ENCODE data around the gene POMT2. TPM values are rescaled to one million over a fixed set of nuclear protein-coding genes. Genes with fewer than 3 reads are reported as not detected.

Gene POMT2
- total and polyA plus RNA-seq, 7 experiments from 2014 or later, result 0.39 to 15.3 (median 9.2) TPM; not detected in 1

- DNase-seq (no peak), ATAC-seq (no peak)
- ChIA-PET POLR2A (no interaction called here), CTCF (interaction anchor here (1.5 kb wide), 2 partner anchors 14 to 16 kb away, joined by 3 to 6 read pairs; no protein-coding TSS in a partner anchor)
- H3K9me3 ChIP-seq (ENCODE audit: control insufficient read depth in 2 of 3, low read length in 3 of 3), result no peaks in the 10 kb centered on the region
- H3K27ac Mint-ChIP-seq, result no peak overlapping the region
- H3K9me3 Mint-ChIP-seq, result no peaks in the 10 kb centered on the region
- peaks cover 0 to 15% (median 0%) of the 10 kb centered on the region in 7 donors for H3K4me1 Mint-ChIP-seq
- H3K4me3 Mint-ChIP-seq, result no peak overlapping the region
- no peaks in the 10 kb centered on the region for H3K4me1 ChIP-seq (ENCODE audit: control insufficient read depth in 2 of 2, insufficient read depth in 2 of 2, low read length in 2 of 2)
- H3K27me3 Mint-ChIP-seq, result no peaks in the 10 kb centered on the region
- no peak overlapping the region for H3K27ac ChIP-seq (ENCODE audit: low read depth, low read length)
- no peak overlapping the region for H3K4me3 ChIP-seq (ENCODE audit: low read length)
- H3K36me3 ChIP-seq (ENCODE audit: control insufficient read depth in 2 of 3, insufficient read depth in 3 of 3, low read length in 3 of 3), result no peaks in the 10 kb centered on the region
- no peaks in the 10 kb centered on the region for H3K27me3 ChIP-seq (ENCODE audit: control insufficient read depth in 2 of 2, insufficient read depth in 2 of 2, low read length in 2 of 2)
- peaks cover 0 to 35% (median 13%) of the 10 kb centered on the region in 5 donors for H3K36me3 Mint-ChIP-seq
- intact Hi-C loops (cut with micrococcal nuclease), result loop anchor here (5.0 to 10.0 kb wide), 4 partner anchors 158 to 1298 kb away; partner anchors contain the start of genes AHSA1 (in 1 of the 2) and VIPAS39 (in 1 of the 2)
These were observed 20.9 kb downstream of the POMT2 start for GRCh38 chr14:77299771-77300170.

- Mint-ChIP-seq H3K4me1 (peaks cover 0 to 2% (median 0%) of the 10 kb centered on the region in 7 donors), H3K9me3 (no peaks in the 10 kb centered on the region), H3K36me3 (peaks cover 0 to 31% (median 13%) of the 10 kb centered on the region in 5 donors), H3K27me3 (no peaks in the 10 kb centered on the region), H3K4me3 (no peak overlapping the region), H3K27ac (peak overlapping the region in 1 of 9 donors; percentile 4)
- no peak for ATAC-seq
- intact Hi-C loops (cut with micrococcal nuclease), result no loop called here
- Histone ChIP-seq H3K27me3 (ENCODE audit: control insufficient read depth in 2 of 2, insufficient read depth in 2 of 2, low read length in 2 of 2) (no peaks in the 10 kb centered on the region), H3K4me1 (ENCODE audit: control insufficient read depth in 2 of 2, insufficient read depth in 2 of 2, low read length in 2 of 2) (no peaks in the 10 kb centered on the region), H3K4me3 (ENCODE audit: low read length) (no peak overlapping the region), H3K27ac (ENCODE audit: low read depth, low read length) (no peak overlapping the region), H3K9me3 (ENCODE audit: control insufficient read depth in 2 of 3, low read length in 3 of 3) (no peaks in the 10 kb centered on the region), H3K36me3 (ENCODE audit: control insufficient read depth in 2 of 3, insufficient read depth in 3 of 3, low read length in 3 of 3) (no peaks in the 10 kb centered on the region)
- CTCF ChIA-PET, result no interaction called here
- POLR2A ChIA-PET, result no interaction called here
- DNase-seq, result no peak
These were observed 23.8 kb downstream of the POMT2 start for GRCh38 chr14:77296906-77297305.

GRCh38 chr14:77296155-77296554, 24.5 kb downstream of the POMT2 start:
- Histone ChIP-seq H3K36me3 (ENCODE audit: control insufficient read depth in 2 of 3, insufficient read depth in 3 of 3, low read length in 3 of 3) (no peaks in the 10 kb centered on the region), H3K27ac (ENCODE audit: low read depth, low read length) (no peak overlapping the region), H3K4me3 (ENCODE audit: low read length) (no peak overlapping the region), H3K27me3 (ENCODE audit: control insufficient read depth in 2 of 2, insufficient read depth in 2 of 2, low read length in 2 of 2) (no peaks in the 10 kb centered on the region), H3K9me3 (ENCODE audit: control insufficient read depth in 2 of 3, low read length in 3 of 3) (no peaks in the 10 kb centered on the region), H3K4me1 (ENCODE audit: control insufficient read depth in 2 of 2, insufficient read depth in 2 of 2, low read length in 2 of 2) (no peaks in the 10 kb centered on the region)
- Mint-ChIP-seq H3K4me1 (peaks cover 0 to 2% (median 0%) of the 10 kb centered on the region in 7 donors), H3K9me3 (no peaks in the 10 kb centered on the region), H3K27me3 (no peaks in the 10 kb centered on the region), H3K27ac (no peak overlapping the region), H3K36me3 (peaks cover 0 to 31% (median 13%) of the 10 kb centered on the region in 5 donors), H3K4me3 (no peak overlapping the region)
- POLR2A ChIA-PET, result interaction anchor here (0.5 kb wide), 1 partner anchor 13 kb away, joined by 3 read pairs; no protein-coding TSS in a partner anchor
- DNase-seq (no peak), ATAC-seq (no peak)
- CTCF ChIA-PET, result no interaction called here
- intact Hi-C loops (cut with micrococcal nuclease), result no loop called here

GRCh38 chr14:77290705-77291104, 30.0 kb downstream of the POMT2 start:
- H3K27ac ChIP-seq (ENCODE audit: low read depth, low read length), result no peak overlapping the region
- DNase-seq, result no peak
- H3K36me3 ChIP-seq (ENCODE audit: control insufficient read depth in 2 of 3, insufficient read depth in 3 of 3, low read length in 3 of 3), result no peaks in the 10 kb centered on the region
- no peaks in the 10 kb centered on the region for H3K9me3 Mint-ChIP-seq
- CTCF ChIA-PET, result no interaction called here
- no peak overlapping the region for H3K4me3 ChIP-seq (ENCODE audit: low read length)
- H3K27ac Mint-ChIP-seq, result peak overlapping the region in 1 of 9 donors; percentile 33
- no peaks in the 10 kb centered on the region for H3K27me3 ChIP-seq (ENCODE audit: control insufficient read depth in 2 of 2, insufficient read depth in 2 of 2, low read length in 2 of 2)
- H3K4me1 Mint-ChIP-seq, result peaks cover 0 to 2% (median 0%) of the 10 kb centered on the region in 7 donors
- no peaks in the 10 kb centered on the region for H3K9me3 ChIP-seq (ENCODE audit: control insufficient read depth in 2 of 3, low read length in 3 of 3)
- no peak overlapping the region for H3K4me3 Mint-ChIP-seq
- peaks cover 0 to 31% (median 15%) of the 10 kb centered on the region in 5 donors for H3K36me3 Mint-ChIP-seq
- no peak for ATAC-seq
- no peaks in the 10 kb centered on the region for H3K27me3 Mint-ChIP-seq
- POLR2A ChIA-PET, result interaction anchor here (0.5 kb wide), 1 partner anchor 128 kb away, joined by 3 read pairs; no protein-coding TSS in a partner anchor
- intact Hi-C loops (cut with micrococcal nuclease), result no loop called here
- H3K4me1 ChIP-seq (ENCODE audit: control insufficient read depth in 2 of 2, insufficient read depth in 2 of 2, low read length in 2 of 2), result no peaks in the 10 kb centered on the region

GRCh38 chr14:77286576-77286975, 34.1 kb downstream of the POMT2 start:
- POLR2A ChIA-PET, result no interaction called here
- Histone ChIP-seq H3K27me3 (ENCODE audit: control insufficient read depth in 2 of 2, insufficient read depth in 2 of 2, low read length in 2 of 2) (no peaks in the 10 kb centered on the region), H3K36me3 (ENCODE audit: control insufficient read depth in 2 of 3, insufficient read depth in 3 of 3, low read length in 3 of 3) (peaks cover 0 to 10% (median 0%) of the 10 kb centered on the region in 3 experiments), H3K27ac (ENCODE audit: low read depth, low read length) (no peak overlapping the region), H3K4me3 (ENCODE audit: low read length) (no peak overlapping the region), H3K4me1 (ENCODE audit: control insufficient read depth in 2 of 2, insufficient read depth in 2 of 2, low read length in 2 of 2) (no peaks in the 10 kb centered on the region), H3K9me3 (ENCODE audit: control insufficient read depth in 2 of 3, low read length in 3 of 3) (no peaks in the 10 kb centered on the region)
- CTCF ChIA-PET, result no interaction called here
- Mint-ChIP-seq H3K9me3 (no peaks in the 10 kb centered on the region), H3K36me3 (peaks cover 0 to 43% (median 30%) of the 10 kb centered on the region in 5 donors), H3K27ac (no peak overlapping the region), H3K27me3 (no peaks in the 10 kb centered on the region), H3K4me3 (no peak overlapping the region), H3K4me1 (peaks cover 0 to 2% (median 0%) of the 10 kb centered on the region in 7 donors)
- DNase-seq (no peak), ATAC-seq (no peak)
- intact Hi-C loops (cut with micrococcal nuclease), result no loop called here

- Histone ChIP-seq H3K4me3 (ENCODE audit: low read length) (no peak overlapping the region), H3K27me3 (ENCODE audit: control insufficient read depth in 2 of 2, insufficient read depth in 2 of 2, low read length in 2 of 2) (no peaks in the 10 kb centered on the region), H3K9me3 (ENCODE audit: control insufficient read depth in 2 of 3, low read length in 3 of 3) (no peaks in the 10 kb centered on the region), H3K27ac (ENCODE audit: low read depth, low read length) (no peak overlapping the region), H3K36me3 (ENCODE audit: control insufficient read depth in 2 of 3, insufficient read depth in 3 of 3, low read length in 3 of 3) (peaks cover 0 to 10% (median 0%) of the 10 kb centered on the region in 3 experiments), H3K4me1 (ENCODE audit: control insufficient read depth in 2 of 2, insufficient read depth in 2 of 2, low read length in 2 of 2) (no peaks in the 10 kb centered on the region)
- Mint-ChIP-seq H3K27me3 (no peaks in the 10 kb centered on the region), H3K36me3 (peaks cover 0 to 52% (median 31%) of the 10 kb centered on the region in 5 donors), H3K9me3 (no peaks in the 10 kb centered on the region), H3K4me3 (no peak overlapping the region), H3K27ac (no peak overlapping the region), H3K4me1 (peaks cover 0 to 2% (median 0%) of the 10 kb centered on the region in 7 donors)
- no peak for DNase-seq
- POLR2A ChIA-PET, result no interaction called here
- no peak for ATAC-seq
- CTCF ChIA-PET, result no interaction called here
- intact Hi-C loops (cut with micrococcal nuclease), result no loop called here
These were observed 36.2 kb downstream of the POMT2 start for GRCh38 chr14:77284466-77284865.

GRCh38 chr14:77284066-77284465, 36.6 kb downstream of the POMT2 start:
- H3K4me1 Mint-ChIP-seq, result peaks cover 0 to 2% (median 0%) of the 10 kb centered on the region in 7 donors
- H3K36me3 ChIP-seq (ENCODE audit: control insufficient read depth in 2 of 3, insufficient read depth in 3 of 3, low read length in 3 of 3), result peaks cover 0 to 10% (median 0%) of the 10 kb centered on the region in 3 experiments

More at GRCh38 chr14:77284066-77284465, 36.6 kb downstream of the POMT2 start:
- intact Hi-C loops (cut with micrococcal nuclease), result no loop called here
- no peaks in the 10 kb centered on the region for H3K9me3 ChIP-seq (ENCODE audit: control insufficient read depth in 2 of 3, low read length in 3 of 3)
- H3K9me3 Mint-ChIP-seq, result no peaks in the 10 kb centered on the region
- ChIA-PET POLR2A (no interaction called here), CTCF (no interaction called here)
- H3K27ac ChIP-seq (ENCODE audit: low read depth, low read length), result no peak overlapping the region
- no peak overlapping the region for H3K4me3 ChIP-seq (ENCODE audit: low read length)
- H3K27me3 Mint-ChIP-seq, result no peaks in the 10 kb centered on the region
- H3K4me3 Mint-ChIP-seq, result no peak overlapping the region
- DNase-seq, result no peak
- no peak overlapping the region for H3K27ac Mint-ChIP-seq
- H3K36me3 Mint-ChIP-seq, result peaks cover 0 to 56% (median 33%) of the 10 kb centered on the region in 5 donors
- H3K27me3 ChIP-seq (ENCODE audit: control insufficient read depth in 2 of 2, insufficient read depth in 2 of 2, low read length in 2 of 2), result no peaks in the 10 kb centered on the region
- ATAC-seq, result no peak
- no peaks in the 10 kb centered on the region for H3K4me1 ChIP-seq (ENCODE audit: control insufficient read depth in 2 of 2, insufficient read depth in 2 of 2, low read length in 2 of 2)

Measured in naive thymus-derived CD4-positive, alpha-beta T cell (primary cell).